HG03521 (cell line): ENCODE measurements around the gene EDEM2.
"Not testable (repeated sequence)": the region's sequence is repeated elsewhere in the genome, so short reads cannot be mapped to it uniquely, and the experiment has no call there.

Experiments
- ATAC-seq: cut with Tn5 transposase; IDR thresholded peaks from one replicate; pipeline ENCODE4 v1.9.1; 2021; ENCODE audit warnings: mild to moderate bottlenecking, moderate library complexity; ENCODE audit not compliant: unreplicated experiment

EDEM2 gene

DNA sequence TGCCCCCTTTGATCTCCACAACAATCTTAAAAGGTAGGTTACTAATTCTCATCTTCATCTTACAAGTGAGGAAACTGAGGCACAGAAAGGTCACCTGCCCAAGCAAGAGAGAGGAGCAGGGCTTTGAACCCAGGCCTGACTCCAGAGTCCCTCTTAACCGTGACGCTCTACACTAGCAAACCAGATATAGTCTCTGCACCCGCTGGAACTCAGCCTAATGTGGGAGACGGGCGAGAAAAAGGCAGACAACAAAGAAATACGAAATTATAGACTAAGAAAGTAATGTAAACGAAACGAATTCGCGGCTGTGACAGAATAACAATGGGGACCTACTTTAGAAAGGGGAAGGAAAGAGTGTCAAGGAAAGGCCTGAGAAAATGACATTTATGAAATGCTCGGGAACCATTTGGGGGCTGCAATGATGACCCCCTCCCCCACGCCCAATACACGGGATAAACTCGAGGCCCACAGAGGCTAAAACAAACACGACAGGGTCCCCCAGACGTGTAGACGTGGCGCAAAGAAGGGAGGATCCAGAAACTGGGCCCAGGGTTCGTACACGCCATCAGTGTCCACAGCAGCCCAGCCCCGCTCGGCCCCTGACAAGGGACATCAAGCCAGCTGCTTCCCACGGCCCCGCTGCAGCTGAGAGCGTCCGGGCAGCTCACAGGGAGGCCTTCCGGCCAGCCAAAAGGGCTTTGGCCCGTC lies 55.2 kb downstream of the EDEM2 start:
- ATAC-seq, result peak; percentile 14

DNA sequence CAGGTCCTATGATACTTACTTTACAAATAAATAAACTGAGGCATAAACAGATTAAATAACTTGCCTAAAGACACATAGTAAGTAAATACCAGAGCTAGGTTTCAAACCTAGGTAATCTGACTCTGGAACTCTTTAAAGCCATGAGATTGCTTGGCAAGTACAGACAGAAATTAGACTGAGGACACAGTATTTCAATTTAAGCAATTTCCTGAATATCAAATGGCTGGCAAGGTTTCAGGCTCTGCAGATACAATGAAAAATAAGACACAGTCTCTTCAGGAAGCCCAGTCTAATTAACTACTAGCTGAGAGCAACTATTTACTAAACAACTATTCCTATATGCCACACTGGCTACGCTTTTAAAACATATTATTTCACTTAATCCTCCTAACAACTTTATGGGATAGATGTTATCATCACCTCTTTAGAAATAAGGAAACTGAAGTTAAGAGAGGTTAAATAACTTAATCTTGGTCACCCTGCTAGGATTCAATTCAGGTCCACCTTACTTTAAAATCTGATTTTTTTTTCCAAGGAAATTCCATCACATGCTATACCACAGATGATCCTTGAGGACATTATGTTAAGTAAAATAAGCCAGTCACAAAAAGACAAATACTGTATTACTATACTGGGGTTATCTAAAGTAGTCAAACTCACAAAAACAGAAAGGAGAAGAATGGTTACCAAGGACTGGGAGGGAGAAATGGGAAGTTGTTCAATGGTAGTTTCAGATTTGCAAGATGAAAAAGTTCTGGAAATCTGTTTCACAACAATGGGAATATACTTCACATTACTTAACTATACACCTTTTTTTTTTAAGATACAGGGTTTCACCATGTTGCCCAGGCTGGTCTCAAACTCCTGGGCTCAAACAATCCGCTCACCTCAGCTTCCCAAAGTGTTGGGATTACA lies 58.6 kb downstream of the EDEM2 start:
- no peak for ATAC-seq

DNA sequence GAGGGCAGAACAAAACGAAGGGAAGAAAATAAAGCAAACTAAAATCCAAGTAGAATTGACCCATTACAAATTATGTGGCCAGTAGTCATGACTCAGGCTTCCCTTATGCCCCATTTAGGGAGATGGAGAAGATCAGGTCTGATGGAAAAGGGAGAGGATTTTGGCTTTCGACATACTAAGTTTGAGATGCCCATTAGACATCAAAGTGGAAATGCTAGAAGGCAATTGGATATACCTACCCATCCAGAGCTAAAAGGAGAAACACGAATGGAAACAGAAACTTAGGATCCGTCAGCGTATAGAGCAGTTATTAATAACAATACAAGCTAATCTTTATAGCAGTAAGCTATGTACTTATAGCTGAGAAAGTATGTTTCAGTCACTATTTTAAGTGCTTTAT lies 59.3 kb downstream of the EDEM2 start:
- ATAC-seq, result no peak

DNA sequence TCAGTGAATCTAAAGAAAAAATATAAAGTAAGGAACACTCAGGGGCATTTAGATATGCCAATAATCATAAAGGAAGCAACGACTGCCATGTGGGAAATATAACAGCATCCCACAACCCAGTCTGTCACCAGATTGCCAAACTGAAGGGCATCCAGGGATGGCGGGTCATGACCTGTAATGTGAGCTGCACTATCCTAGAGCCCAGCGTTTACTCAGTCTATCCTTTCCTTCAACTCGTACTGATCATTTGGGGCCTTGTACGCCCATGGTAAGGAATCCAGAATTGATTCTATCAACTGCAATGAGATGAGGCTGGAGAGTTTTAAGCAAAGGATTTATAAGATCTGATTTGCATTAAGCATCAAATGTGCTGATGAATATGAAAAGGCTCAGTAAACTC lies 59.8 kb downstream of the EDEM2 start:
- no peak for ATAC-seq

DNA sequence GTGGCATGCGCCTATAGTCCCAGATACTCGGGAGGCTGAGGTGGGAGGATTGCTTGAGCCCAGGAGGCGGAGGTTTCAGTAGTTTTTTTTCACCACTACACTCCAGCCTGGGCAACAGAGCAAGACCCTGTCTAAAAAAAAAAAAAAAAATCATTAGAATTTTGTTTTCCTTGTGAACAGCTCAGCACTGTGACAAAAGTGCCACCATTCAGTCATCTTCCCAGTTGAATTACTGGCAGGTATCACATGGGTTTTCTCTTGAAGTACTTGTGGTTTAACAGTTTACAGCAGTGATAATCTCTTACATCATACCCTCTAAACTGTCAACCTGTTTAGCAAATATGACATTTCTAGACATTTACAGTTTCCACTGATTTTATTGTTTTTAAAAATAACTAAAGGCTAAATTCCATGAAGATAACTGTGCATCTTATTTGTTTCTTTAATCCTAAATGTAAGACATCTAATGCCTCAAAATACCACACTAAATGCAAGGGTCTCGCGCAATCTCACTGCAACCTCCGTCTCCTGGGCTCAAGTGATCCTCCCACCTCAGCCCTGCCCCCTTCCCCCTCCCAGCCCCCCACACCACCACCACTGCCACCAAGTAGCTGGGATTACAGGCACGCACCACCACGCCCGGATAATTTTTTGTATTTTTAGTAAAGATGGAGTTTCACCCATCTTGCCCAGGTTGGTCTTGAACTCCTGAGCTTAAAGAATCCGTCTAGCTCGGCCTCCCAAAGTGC lies 61.5 kb downstream of the EDEM2 start:
- ATAC-seq, result no peak

DNA sequence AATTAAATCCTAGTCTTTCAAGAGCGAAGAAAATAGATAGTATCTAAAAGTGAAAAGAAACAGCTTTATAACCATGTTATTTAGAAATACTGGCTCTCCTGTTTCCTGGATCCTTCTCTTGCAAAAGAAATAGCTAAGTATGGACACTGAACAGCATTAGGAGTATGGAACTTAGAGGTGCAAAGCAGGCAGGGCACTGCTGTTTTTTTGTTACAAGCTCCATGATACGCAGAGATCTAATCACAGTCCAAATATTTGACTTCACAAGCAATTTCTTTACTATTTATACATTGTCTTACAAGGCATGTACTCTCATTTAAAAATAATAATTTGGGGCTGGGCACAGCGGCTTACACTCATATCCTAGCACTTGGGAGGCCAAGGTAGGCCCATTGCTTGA lies 62.1 kb downstream of the EDEM2 start:
- no peak for ATAC-seq

DNA sequence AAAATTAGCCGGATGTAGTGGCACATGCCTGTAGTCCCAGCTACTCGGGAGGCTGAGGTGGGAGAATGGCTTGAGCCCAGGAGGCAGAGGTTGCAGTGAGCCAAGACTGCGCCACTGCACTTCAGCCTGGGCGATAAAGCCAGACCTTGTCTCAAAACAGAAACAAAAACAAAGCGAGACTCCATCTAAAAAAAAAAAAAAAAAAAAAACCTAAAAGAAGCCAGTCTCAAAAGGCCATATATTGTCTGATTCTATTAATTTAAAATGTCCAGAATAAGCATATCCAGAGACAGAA lies 66.8 kb downstream of the EDEM2 start:
- not testable (repeated sequence) for ATAC-seq

DNA sequence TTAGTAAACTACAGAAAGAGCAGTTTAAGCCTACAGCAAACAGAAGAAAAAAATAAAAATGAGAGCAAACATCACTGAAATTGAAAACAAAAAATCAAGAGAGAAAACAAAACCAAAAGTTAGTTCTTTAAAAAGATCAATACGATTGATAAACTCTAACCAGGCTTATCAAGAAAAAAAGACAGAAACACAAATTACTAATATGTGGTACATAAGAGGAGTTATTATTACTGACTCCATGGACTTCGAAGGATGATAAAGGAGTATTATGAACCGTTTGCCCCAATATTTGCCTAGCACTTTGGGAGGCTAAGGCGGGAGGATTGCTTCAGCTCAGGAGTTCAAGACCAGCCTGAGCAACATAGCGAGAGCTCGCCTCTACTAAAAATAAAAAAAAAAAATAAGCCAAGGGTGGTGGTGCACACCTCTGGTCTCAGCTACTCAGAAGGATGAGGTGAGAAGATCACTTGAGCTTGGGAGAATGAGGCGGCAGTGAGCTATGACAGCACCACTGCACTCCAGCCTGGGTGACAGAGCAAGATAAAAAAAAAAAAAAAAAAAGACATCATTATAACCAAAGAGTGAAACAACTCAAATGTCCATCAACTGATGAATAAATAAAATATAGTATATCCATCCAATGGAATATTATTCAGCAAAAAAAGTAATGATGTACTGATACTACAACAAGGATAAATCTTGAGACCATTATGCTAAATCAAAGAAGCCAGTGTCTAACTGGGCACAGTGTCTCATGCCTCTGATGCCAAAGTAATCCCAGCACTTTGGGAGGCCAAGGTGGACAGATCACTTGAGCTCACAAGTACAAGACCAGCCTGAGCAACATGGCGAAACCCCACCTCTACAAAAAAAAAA lies 67.4 kb downstream of the EDEM2 start:
- no peak for ATAC-seq

DNA sequence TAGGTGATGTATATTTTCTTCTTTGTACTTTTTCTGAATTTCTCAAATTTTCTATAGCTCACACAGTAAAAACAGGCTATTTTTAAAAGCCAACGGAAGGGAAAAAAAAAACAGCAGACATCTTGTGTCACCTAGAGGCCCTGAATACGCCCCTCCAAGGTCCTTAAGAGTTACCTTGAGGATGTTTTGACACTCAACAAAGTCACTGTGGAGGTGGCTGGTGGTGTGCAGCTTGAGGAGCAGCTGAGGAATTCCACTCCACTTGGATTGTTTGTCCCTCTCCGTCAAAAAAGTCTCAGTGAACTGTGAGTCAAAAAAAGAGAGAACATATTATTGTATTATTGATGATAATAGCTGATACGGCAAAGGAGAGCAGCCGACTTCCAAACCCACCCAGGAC lies 69.3 kb downstream of the EDEM2 start:
- ATAC-seq, result no peak

DNA sequence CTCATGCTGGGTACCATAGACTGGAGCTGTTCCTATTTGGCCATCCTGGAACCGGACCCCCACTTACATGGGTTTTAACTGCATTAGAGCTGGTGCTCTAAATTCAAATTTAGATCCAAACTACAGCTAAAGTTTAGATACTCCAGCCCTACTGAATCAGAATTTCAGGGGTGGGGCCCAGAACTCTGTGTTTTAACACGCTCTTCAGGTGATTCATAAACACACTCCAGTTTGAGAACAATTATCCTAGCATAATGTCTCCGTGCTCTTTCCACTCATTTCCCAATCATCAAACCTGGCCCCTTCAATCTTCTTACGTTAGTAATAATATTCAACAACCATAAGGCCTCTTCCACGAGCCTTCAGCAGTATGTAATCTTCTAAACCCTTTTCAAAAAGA lies 69.8 kb downstream of the EDEM2 start:
- ATAC-seq, result no peak

DNA sequence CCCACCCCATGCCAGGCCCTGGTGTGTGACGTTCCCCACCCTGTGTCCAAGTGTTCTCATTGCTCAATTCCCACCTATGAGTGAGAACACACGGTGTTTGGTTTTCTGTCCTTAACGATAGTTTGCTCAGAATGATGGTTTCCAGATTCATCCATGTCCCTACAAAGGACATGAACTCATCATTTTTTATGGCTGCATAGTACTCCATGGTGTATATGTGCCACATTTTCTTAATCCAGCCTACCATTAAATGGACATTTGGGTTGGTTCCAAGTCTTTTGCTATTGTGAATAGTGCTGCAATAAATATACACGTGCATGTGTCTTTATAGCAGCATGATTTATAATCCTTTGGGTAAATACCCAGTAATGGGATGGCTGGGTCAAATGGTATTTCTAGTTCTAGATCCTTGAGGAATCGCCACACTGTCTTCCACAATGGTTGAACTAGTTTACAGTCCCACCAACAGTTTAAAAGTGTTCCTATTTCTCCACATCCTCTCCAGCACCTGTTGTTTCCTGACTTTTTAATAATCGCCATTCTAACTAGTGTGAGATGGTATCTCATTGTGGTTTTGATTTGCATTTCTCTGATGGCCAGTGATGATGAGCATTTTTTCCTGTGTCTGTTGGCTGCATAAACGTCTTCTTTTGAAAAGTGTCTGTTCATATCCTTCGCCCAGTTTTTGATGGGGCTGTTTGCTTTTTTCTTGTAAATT lies 75.5 kb downstream of the EDEM2 start:
- ATAC-seq, result not testable (repeated sequence)

DNA sequence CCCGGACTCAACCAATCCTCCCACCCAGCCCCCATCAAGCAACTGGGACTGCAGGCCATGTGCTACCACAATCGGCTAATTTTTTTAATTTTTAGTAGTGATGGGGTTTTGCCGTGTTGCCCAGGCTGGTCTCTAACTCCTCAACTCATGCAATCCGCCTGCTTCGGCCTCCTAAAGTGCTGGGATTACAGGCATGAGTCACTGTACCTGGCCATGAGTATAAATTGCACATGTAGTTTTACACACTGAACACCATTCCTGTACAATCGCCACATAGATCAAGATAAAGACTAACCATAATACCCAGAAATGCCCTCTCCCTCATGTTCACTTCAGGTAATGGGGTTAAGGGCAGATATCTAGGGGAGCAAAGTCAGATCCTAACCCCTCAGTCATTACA lies 80.9 kb downstream of the EDEM2 start:
- no peak for ATAC-seq
